ENCODE measurements around the gene MELTF. TPM values are rescaled to one million over a fixed set of nuclear protein-coding genes. Genes with fewer than 3 reads are reported as not detected.
A peak's percentile ranks its signal among the peaks of the same experiment; 100 is the strongest.

Gene MELTF
- total RNA-seq, 1 donor from 2014 or later, result 5.0 TPM

DNA sequence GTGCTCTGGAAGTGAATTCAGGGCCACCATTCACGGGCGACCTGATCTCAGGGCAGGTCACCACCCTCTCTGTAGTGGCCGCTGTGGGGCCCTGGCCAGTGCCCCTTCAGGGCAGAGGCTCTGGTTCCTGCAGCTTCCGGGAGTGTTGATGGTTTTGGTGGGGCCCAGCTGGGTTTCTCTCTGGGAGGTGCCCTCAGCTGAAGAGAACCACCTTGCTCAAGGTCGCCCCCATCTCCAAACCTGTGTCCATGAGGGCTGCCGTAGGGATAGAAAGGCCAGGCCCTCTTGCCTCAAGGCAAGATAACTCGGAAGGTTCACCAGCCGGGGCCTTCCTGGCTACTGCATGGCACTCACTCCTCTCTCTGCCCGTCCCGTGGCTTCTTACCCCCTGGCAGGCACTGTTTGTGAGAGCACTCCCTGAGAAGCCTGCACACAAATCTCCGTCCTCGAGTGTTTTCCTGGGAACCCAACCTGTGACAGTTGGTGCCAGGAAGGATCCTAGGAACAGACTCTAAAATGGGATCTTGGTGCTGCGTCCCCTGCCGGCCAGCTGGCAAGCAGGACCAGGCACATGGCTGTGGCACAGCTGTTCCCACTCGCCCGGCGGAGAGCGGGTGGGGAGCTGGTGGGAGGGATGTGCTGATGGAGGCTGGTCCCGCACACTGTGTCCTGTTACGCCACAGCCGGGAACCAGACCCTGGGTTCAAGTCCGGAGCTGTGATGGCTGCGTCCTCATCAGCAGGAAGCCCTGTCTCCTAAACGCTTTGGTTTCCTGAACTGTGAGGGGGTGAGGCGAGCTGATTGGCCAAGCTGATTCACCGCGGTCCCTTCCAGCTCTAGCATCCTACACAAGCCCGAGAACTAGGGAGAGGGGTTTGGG lies 37.8 kb downstream of the MELTF start:
- no peak for TF ChIP-seq CTCF (IDR thresholded peaks at IDR 0.05; ENCODE audit: unreplicated experiment)
- peaks cover 10% of the 10 kb centered on the region for H3K4me1 Mint-ChIP-seq (ENCODE audit: low read depth)
- no peaks in the 10 kb centered on the region for H3K36me3 Mint-ChIP-seq (ENCODE audit: insufficient read depth)
- H3K27me3 Mint-ChIP-seq, result no peaks in the 10 kb centered on the region
- H3K9me3 Mint-ChIP-seq (ENCODE audit: low read depth), result no peaks in the 10 kb centered on the region
- no peak overlapping the region for H3K4me3 Mint-ChIP-seq (ENCODE audit: low read depth)
- no peak for DNase-seq (ENCODE audit: low spot score, unreplicated experiment)
- H3K27ac Mint-ChIP-seq, result no peak overlapping the region

- Mint-ChIP-seq H3K36me3 (ENCODE audit: insufficient read depth) (no peaks in the 10 kb centered on the region), H3K4me3 (ENCODE audit: low read depth) (no peak overlapping the region), H3K27ac (no peak overlapping the region), H3K27me3 (no peaks in the 10 kb centered on the region), H3K4me1 (ENCODE audit: low read depth) (peaks cover 10% of the 10 kb centered on the region), H3K9me3 (ENCODE audit: low read depth) (no peaks in the 10 kb centered on the region)
- no peak for TF ChIP-seq CTCF (IDR thresholded peaks at IDR 0.05; ENCODE audit: unreplicated experiment)
- DNase-seq (ENCODE audit: low spot score, unreplicated experiment), result no peak
Observed at GRCh38 chr3:196990601-196991007, 39.0 kb downstream of the MELTF start.

DNA sequence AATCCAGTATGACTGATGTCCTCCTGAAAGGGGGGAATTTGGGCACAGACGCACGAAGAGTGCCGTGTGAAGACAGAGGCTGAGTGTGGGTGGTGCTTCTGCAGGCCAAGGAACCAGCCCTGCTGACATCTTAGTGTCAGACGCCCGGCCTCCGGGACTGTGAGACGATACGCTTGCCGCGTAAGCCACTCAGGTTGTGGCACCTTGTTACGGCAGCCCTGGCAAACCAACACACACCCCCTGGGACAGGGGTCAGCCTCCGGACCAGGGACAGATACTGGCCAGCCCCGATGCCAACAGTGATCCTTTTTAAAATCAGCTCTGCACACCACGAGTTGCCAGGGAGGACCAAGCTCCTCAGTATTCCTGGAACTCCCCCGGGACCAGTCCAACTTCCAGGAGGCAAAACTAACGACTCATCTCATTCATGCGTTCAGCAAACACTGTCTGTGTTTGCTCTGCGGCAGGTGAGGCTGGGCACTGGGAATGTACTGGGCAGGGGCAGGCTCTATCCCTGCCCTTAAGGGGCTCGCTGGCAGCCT lies 39.8 kb downstream of the MELTF start:
- Mint-ChIP-seq H3K27me3 (no peaks in the 10 kb centered on the region), H3K4me3 (ENCODE audit: low read depth) (no peak overlapping the region), H3K9me3 (ENCODE audit: low read depth) (no peaks in the 10 kb centered on the region), H3K4me1 (ENCODE audit: low read depth) (peaks cover 10% of the 10 kb centered on the region), H3K36me3 (ENCODE audit: insufficient read depth) (no peaks in the 10 kb centered on the region), H3K27ac (no peak overlapping the region)
- DNase-seq (ENCODE audit: low spot score, unreplicated experiment), result no peak
- TF ChIP-seq CTCF (IDR thresholded peaks at IDR 0.05; ENCODE audit: unreplicated experiment), result no peak

DNA sequence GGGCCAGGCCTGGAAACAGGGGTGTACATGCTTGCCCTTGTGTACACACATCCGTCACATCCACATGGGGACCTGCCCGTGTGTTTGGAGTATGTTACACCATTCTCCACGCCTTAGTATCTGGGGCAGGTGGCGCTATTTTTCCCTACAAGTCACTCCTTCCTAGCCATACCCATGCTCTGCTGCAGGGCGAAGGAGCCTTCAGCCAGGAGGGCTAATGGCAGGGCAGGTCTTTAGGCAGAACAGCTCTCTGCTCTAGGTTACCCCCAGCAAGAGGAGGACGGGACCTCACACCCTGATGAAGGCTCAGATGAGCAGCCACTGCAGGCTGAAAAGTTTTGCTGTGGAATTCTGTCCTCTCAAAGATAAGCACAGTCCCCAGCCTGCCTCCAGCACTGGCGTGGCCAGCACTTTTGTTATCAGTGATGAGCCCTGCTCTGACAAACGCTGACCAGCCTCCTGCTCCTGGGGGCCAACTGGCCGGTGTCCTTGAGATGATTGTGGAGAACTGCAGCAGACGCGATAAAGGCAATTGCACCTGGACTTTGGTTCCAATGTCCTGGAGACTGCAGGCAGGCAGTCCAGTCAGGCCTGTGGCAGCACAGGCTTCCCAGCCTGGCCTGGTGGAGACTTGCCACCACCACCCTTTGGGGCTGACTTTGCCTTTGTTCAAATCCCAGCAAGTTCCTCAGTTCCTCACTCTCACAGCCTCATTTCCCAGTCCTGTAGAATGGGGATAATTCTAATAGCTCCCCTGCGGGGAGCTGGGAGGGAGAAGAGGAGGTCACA lies 41.2 kb downstream of the MELTF start:
- Mint-ChIP-seq H3K27ac (no peak overlapping the region), H3K4me1 (ENCODE audit: low read depth) (peaks cover 10% of the 10 kb centered on the region), H3K4me3 (ENCODE audit: low read depth) (no peak overlapping the region), H3K36me3 (ENCODE audit: insufficient read depth) (no peaks in the 10 kb centered on the region), H3K9me3 (ENCODE audit: low read depth) (peaks cover under 1% of the 10 kb centered on the region), H3K27me3 (no peaks in the 10 kb centered on the region)
- no peak for DNase-seq (ENCODE audit: low spot score, unreplicated experiment)
- TF ChIP-seq CTCF (IDR thresholded peaks at IDR 0.05; ENCODE audit: unreplicated experiment), result peak; percentile 31

GRCh38 chr3:196987022-196987421 lies 42.6 kb downstream of the MELTF start:
- no peak overlapping the region for H3K4me3 Mint-ChIP-seq (ENCODE audit: low read depth)
- H3K36me3 Mint-ChIP-seq (ENCODE audit: insufficient read depth), result no peaks in the 10 kb centered on the region
- H3K9me3 Mint-ChIP-seq (ENCODE audit: low read depth), result peaks cover 5% of the 10 kb centered on the region
- no peaks in the 10 kb centered on the region for H3K27me3 Mint-ChIP-seq
- DNase-seq (ENCODE audit: low spot score, unreplicated experiment), result no peak
- no peak overlapping the region for H3K27ac Mint-ChIP-seq
- TF ChIP-seq CTCF (IDR thresholded peaks at IDR 0.05; ENCODE audit: unreplicated experiment), result no peak
- peaks cover 10% of the 10 kb centered on the region for H3K4me1 Mint-ChIP-seq (ENCODE audit: low read depth)
